Measurements from ENCODE around the gene AGK.

GRCh38 chr7:141563956-141564623 lies 12.9 kb downstream of the AGK start:
- TF ChIP-seq, protein P1, sequence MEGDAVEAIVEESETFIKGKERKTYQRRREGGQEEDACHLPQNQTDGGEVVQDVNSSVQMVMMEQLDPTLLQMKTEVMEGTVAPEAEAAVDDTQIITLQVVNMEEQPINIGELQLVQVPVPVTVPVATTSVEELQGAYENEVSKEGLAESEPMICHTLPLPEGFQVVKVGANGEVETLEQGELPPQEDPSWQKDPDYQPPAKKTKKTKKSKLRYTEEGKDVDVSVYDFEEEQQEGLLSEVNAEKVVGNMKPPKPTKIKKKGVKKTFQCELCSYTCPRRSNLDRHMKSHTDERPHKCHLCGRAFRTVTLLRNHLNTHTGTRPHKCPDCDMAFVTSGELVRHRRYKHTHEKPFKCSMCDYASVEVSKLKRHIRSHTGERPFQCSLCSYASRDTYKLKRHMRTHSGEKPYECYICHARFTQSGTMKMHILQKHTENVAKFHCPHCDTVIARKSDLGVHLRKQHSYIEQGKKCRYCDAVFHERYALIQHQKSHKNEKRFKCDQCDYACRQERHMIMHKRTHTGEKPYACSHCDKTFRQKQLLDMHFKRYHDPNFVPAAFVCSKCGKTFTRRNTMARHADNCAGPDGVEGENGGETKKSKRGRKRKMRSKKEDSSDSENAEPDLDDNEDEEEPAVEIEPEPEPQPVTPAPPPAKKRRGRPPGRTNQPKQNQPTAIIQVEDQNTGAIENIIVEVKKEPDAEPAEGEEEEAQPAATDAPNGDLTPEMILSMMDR (conservative IDR thresholded peaks at IDR 0.05; ENCODE audit: low read depth, low read length), result no peak
- TF ChIP-seq EZH2 (IDR thresholded peaks at IDR 0.05; ENCODE audit: borderline replicate concordance, low read depth, low read length, poor library complexity, severe bottlenecking), result no peak

Data from A673 (cell line).